Measurements from ENCODE around the gene RPS6KA6.
"Not testable (repeated sequence)": the region's sequence is repeated elsewhere in the genome, so short reads cannot be mapped to it uniquely, and the experiment has no call there.

The RPS6KA6 gene

GRCh38 chrX:84118769-84119168 is 69.2 kb downstream of the RPS6KA6 start:
- H3K4me3 Mint-ChIP-seq = no peak overlapping the region
- H3K27me3 Mint-ChIP-seq = no peaks in the 10 kb centered on the region
- no peaks in the 10 kb centered on the region for H3K36me3 Mint-ChIP-seq
- H3K27ac Mint-ChIP-seq = no peak overlapping the region
- H3K4me1 Mint-ChIP-seq = no peaks in the 10 kb centered on the region
- peaks cover 4% of the 10 kb centered on the region for H3K9me3 Mint-ChIP-seq

- Mint-ChIP-seq H3K36me3 (no peaks in the 10 kb centered on the region), H3K9me3 (peaks cover 4% of the 10 kb centered on the region)
Observed at GRCh38 chrX:84118315-84118714, 69.7 kb downstream of the RPS6KA6 start.

GRCh38 chrX:84108584-84108983 is 79.4 kb downstream of the RPS6KA6 start:
- Mint-ChIP-seq H3K36me3 (no peaks in the 10 kb centered on the region), H3K9me3 (no peaks in the 10 kb centered on the region), H3K4me1 (no peaks in the 10 kb centered on the region), H3K27me3 (no peaks in the 10 kb centered on the region), H3K4me3 (no peak overlapping the region), H3K27ac (no peak overlapping the region)

More at GRCh38 chrX:84118315-84118714, 69.7 kb downstream of the RPS6KA6 start:
- Mint-ChIP-seq H3K27ac (no peak overlapping the region), H3K27me3 (no peaks in the 10 kb centered on the region), H3K4me3 (no peak overlapping the region), H3K4me1 (no peaks in the 10 kb centered on the region)

- no peaks in the 10 kb centered on the region for H3K27me3 Mint-ChIP-seq
- H3K36me3 Mint-ChIP-seq = no peaks in the 10 kb centered on the region
- no peaks in the 10 kb centered on the region for H3K4me1 Mint-ChIP-seq
- no peaks in the 10 kb centered on the region for H3K9me3 Mint-ChIP-seq
- H3K4me3 Mint-ChIP-seq = no peak overlapping the region
- no peak overlapping the region for H3K27ac Mint-ChIP-seq
Observed at GRCh38 chrX:84099120-84099519, 88.9 kb downstream of the RPS6KA6 start.

GRCh38 chrX:84079479-84080197 is 108.4 kb downstream of the RPS6KA6 start:
- H3K9me3 Mint-ChIP-seq, H3K36me3 Mint-ChIP-seq, H3K27me3 Mint-ChIP-seq, H3K4me3 Mint-ChIP-seq, H3K4me1 Mint-ChIP-seq, H3K27ac Mint-ChIP-seq: not testable (repeated sequence)

- Mint-ChIP-seq H3K27me3 (no peaks in the 10 kb centered on the region), H3K36me3 (no peaks in the 10 kb centered on the region), H3K9me3 (no peaks in the 10 kb centered on the region), H3K4me1 (no peaks in the 10 kb centered on the region), H3K4me3 (no peak overlapping the region), H3K27ac (no peak overlapping the region)
Observed at GRCh38 chrX:84078991-84079390, 109.0 kb downstream of the RPS6KA6 start.

GRCh38 chrX:84064814-84065213 is 123.2 kb downstream of the RPS6KA6 start:
- Mint-ChIP-seq H3K27ac (no peak overlapping the region), H3K4me1 (no peaks in the 10 kb centered on the region), H3K9me3 (no peaks in the 10 kb centered on the region), H3K27me3 (no peaks in the 10 kb centered on the region), H3K4me3 (no peak overlapping the region), H3K36me3 (no peaks in the 10 kb centered on the region)

GRCh38 chrX:84064164-84064563 is 123.8 kb downstream of the RPS6KA6 start:
- Mint-ChIP-seq H3K4me1 (no peaks in the 10 kb centered on the region), H3K9me3 (no peaks in the 10 kb centered on the region), H3K27ac (no peak overlapping the region), H3K36me3 (no peaks in the 10 kb centered on the region), H3K4me3 (no peak overlapping the region), H3K27me3 (no peaks in the 10 kb centered on the region)

- no peaks in the 10 kb centered on the region for H3K9me3 Mint-ChIP-seq
- no peaks in the 10 kb centered on the region for H3K36me3 Mint-ChIP-seq
- no peak overlapping the region for H3K4me3 Mint-ChIP-seq
- H3K4me1 Mint-ChIP-seq = no peaks in the 10 kb centered on the region
- no peaks in the 10 kb centered on the region for H3K27me3 Mint-ChIP-seq
- H3K27ac Mint-ChIP-seq = no peak overlapping the region
Observed at GRCh38 chrX:84047339-84047738, 140.7 kb downstream of the RPS6KA6 start.

GRCh38 chrX:84046403-84046984 is 141.5 kb downstream of the RPS6KA6 start:
- Mint-ChIP-seq H3K9me3 (no peaks in the 10 kb centered on the region), H3K27ac (no peak overlapping the region), H3K27me3 (no peaks in the 10 kb centered on the region), H3K4me1 (no peaks in the 10 kb centered on the region), H3K4me3 (no peak overlapping the region), H3K36me3 (no peaks in the 10 kb centered on the region)

GRCh38 chrX:84044051-84044450 is 143.9 kb downstream of the RPS6KA6 start:
- Mint-ChIP-seq H3K4me3 (no peak overlapping the region), H3K36me3 (no peaks in the 10 kb centered on the region), H3K4me1 (no peaks in the 10 kb centered on the region), H3K9me3 (no peaks in the 10 kb centered on the region), H3K27me3 (no peaks in the 10 kb centered on the region), H3K27ac (no peak overlapping the region)

Data from activated naive CD4-positive, alpha-beta T cell treated with anti-CD3 and anti-CD28 coated beads, Interleukin-2, amount 50 U/mL, for 24 hours (primary cell).